Measurements from ENCODE around the gene GJA8.

- TF ChIP-seq CTCF (IDR thresholded peaks at IDR 0.05) (no peak), EP300 (IDR thresholded peaks at IDR 0.05) (no peak), POLR2AphosphoS5 (IDR thresholded peaks at IDR 0.05) (no peak), POLR2A (IDR thresholded peaks at IDR 0.05) (no peak)
Measured at GRCh38 chr1:147882535-147882934, 20.1 kb upstream of the GJA8 start.
